PFSK-1 (cell line): ENCODE results near the gene SFI1.

Experiments used
- POLR2AphosphoS5 ChIP-seq: IDR thresholded peaks from 2 replicates; pipeline ENCODE4 v1.6.1; 2012; ENCODE audit warnings: low read depth, mild to moderate bottlenecking, control low read depth, low read length, moderate library complexity
- REST ChIP-seq, 2 experiments: IDR thresholded peaks; 2 replicates each; pipeline versions ENCODE4 v1.6.1 to v1.8.0; 2011 to 2012; ENCODE audit warnings: low read depth in 2 of 2, low read length in 2 of 2, control low read depth in 1 of 2, inconsistent platforms in 1 of 2, mild to moderate bottlenecking in 1 of 2, moderate library complexity in 1 of 2; ENCODE audit not compliant: insufficient read depth in 1 of 2
- TAF1 ChIP-seq: IDR thresholded peaks from 2 replicates; pipeline ENCODE4 v1.6.1; 2012; ENCODE audit warnings: low read length, control low read depth, borderline replicate concordance; ENCODE audit not compliant: insufficient read depth

GRCh38 chr22:31616315-31616980 is 120.1 kb downstream of the SFI1 start:
- TF ChIP-seq POLR2AphosphoS5: no peak
- TF ChIP-seq TAF1: no peak
- TF ChIP-seq REST (IDR thresholded peaks at IDR 0.05; ENCODE audit: insufficient read depth in 1 of 2, low read depth in 2 of 2, low read length in 2 of 2): no peak
